Liver (tissue), 3 donors: ENCODE measurements around the gene COPZ2.

Source experiments
- CTCF ChIP-seq: fragments of 150-350 bp; IDR thresholded peaks from 2 replicates; pipeline ENCODE4 v1.5.1; 2017; ENCODE audit warnings: improper control_type of control experiment, low read depth, low read length; ENCODE audit not compliant: missing input control
- EGR1 ChIP-seq, 2 donors: IDR thresholded peaks; 2 replicates each; pipeline ENCODE4 v1.6.1; 2016 to 2018; ENCODE audit warnings: antibody characterized with exemption in 2 of 2, low read depth in 2 of 2
- FOXA1 ChIP-seq: IDR thresholded peaks from 2 replicates; pipeline ENCODE4 v1.6.1; 2016; ENCODE audit warnings: antibody characterized with exemption
- GABPA ChIP-seq, 2 donors: IDR thresholded peaks in 1 of 2; conservative IDR thresholded peaks in 1 of 2; 2 replicates each; pipeline ENCODE4 v1.6.1; 2016; ENCODE audit warnings: antibody characterized with exemption in 2 of 2, mild to moderate bottlenecking in 1 of 2, moderate library complexity in 1 of 2
- JUND ChIP-seq, 2 donors: IDR thresholded peaks; 2 replicates each; pipeline ENCODE4 v1.6.1; 2016; ENCODE audit warnings: antibody characterized with exemption in 2 of 2
- MAX ChIP-seq: IDR thresholded peaks from 2 replicates; pipeline ENCODE4 v1.6.1; 2016; ENCODE audit warnings: antibody characterized with exemption
- SP1 ChIP-seq: IDR thresholded peaks from 2 replicates; pipeline ENCODE4 v1.6.1; 2018; ENCODE audit warnings: antibody characterized with exemption, mild to moderate bottlenecking
- donor health status: healthy.
- donor health status: healthy.

DNA sequence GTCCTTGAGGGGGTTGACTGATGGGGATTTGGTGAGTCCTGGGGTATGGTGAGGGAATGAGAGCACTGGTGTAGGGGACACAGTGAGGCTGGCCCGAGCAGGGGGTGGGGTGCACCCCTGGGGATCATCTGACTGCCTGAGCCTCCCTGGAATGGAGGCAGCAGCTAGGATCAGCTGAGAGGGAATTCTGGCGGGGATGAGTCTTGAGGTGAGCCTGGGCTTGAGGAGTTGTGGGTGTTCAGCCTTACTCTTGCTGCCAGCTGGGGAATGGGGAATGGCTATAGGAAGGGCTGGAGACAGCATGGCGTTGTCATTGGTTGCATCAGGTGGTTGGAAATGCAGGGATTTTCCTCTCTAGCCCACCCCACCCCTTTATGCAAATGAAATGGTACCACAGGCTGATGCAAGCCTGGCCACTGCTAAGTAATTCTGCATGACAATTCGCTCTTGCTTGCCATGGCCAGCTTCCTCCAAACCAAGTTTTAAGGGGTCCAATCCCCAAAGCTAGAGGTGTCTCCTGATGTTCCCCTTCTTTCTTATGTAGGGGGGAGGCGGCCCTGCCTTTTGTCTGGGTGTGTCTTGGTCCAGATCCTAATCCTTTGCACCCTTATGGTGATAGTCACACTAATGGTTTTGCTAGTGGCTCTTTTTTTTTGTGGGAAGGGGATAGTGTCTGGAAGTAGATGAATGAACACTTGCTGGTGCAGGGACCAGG, 18.1 kb upstream of the COPZ2 start:
- TF ChIP-seq CTCF (no peak), GABPA (IDR thresholded peaks at IDR 0.05 in 1 of 2, conservative IDR thresholded peaks at IDR 0.05 in 1 of 2) (no peak), JUND (IDR thresholded peaks at IDR 0.05) (no peak), EGR1 (IDR thresholded peaks at IDR 0.05; ENCODE audit: low read depth in 2 of 2) (no peak), SP1 (no peak), MAX (no peak), FOXA1 (no peak)
